Common myeloid progenitor, CD34-positive (primary cell): ENCODE measurements around the gene GALNT9.

Experiments
- CTCF ChIA-PET: fragments of 350-600 bp; sonication (Branson Sonifier 250); formaldehyde crosslinking; loops from one replicate; lab custom pipeline; 2021; ENCODE audit warnings: antibody characterized with exemption; lab: Charles Lee
- POLR2A ChIA-PET: fragments of 350-600 bp; sonication (Branson Sonifier 250); formaldehyde crosslinking; loops from one replicate; lab custom pipeline; 2021; ENCODE audit warnings: antibody characterized with exemption; lab: Charles Lee
- DNase-seq, 3 donors: peaks; one replicate each; pipeline versions ENCODE4 v3.0.0 to v3.0.0-alpha.2; 2013
- H3K27ac ChIP-seq, 2 experiments: 1 replicate in 1 of 2; 2 replicates in 1 of 2; pipeline ENCODE4 v1.7.0; 2013; ENCODE audit warnings: inconsistent platforms in 2 of 2, low read length in 2 of 2, mild to moderate bottlenecking in 2 of 2, low read depth in 1 of 2, moderate library complexity in 1 of 2; ENCODE audit not compliant: severe bottlenecking in 2 of 2, insufficient read depth in 1 of 2, poor library complexity in 1 of 2
- H3K27me3 ChIP-seq, 5 experiments: replicated peaks in 2 of 5; 1 replicate in 3 of 5; 2 replicates in 2 of 5; pipeline versions ENCODE4 v1.6.1 to v1.7.0; 2013; ENCODE audit warnings: low read length in 4 of 5, mild to moderate bottlenecking in 2 of 5, moderate library complexity in 2 of 5, inconsistent platforms in 1 of 5; ENCODE audit not compliant: insufficient read depth in 5 of 5, control insufficient read depth in 4 of 5
- H3K36me3 ChIP-seq, 4 experiments: 1 replicate in 2 of 4; 2 replicates in 2 of 4; pipeline versions ENCODE4 v1.6.1 to v1.7.0; 2013; ENCODE audit warnings: low read length in 3 of 4, control low read depth in 1 of 4, mild to moderate bottlenecking in 1 of 4; ENCODE audit not compliant: control insufficient read depth in 4 of 4, insufficient read depth in 4 of 4
- H3K4me1 ChIP-seq, 4 experiments: 1 replicate in 3 of 4; 2 replicates in 1 of 4; pipeline versions ENCODE4 v1.6.1 to v1.7.1; 2013; ENCODE audit warnings: low read length in 3 of 4, mild to moderate bottlenecking in 3 of 4, control low read depth in 1 of 4, inconsistent platforms in 1 of 4, moderate library complexity in 1 of 4; ENCODE audit not compliant: control insufficient read depth in 4 of 4, insufficient read depth in 4 of 4; ENCODE audit errors: control extremely low read depth in 1 of 4
- H3K4me3 ChIP-seq, 7 experiments: 1 replicate in 4 of 7; 2 replicates in 3 of 7; pipeline versions ENCODE4 v1.5.1 to v1.7.0; 2013; ENCODE audit warnings: mild to moderate bottlenecking in 7 of 7, low read length in 6 of 7, moderate library complexity in 6 of 7, inconsistent platforms in 2 of 7, low read depth in 2 of 7, control low read depth in 1 of 7; ENCODE audit not compliant: insufficient read depth in 4 of 7, control insufficient read depth in 1 of 7; ENCODE audit errors: extremely low read depth in 1 of 7
- H3K9me3 ChIP-seq, 5 experiments: 1 replicate in 4 of 5; 2 replicates in 1 of 5; pipeline versions ENCODE4 v1.6.1 to v1.7.1; 2013; ENCODE audit warnings: low read length in 4 of 5, mild to moderate bottlenecking in 2 of 5, inconsistent platforms in 1 of 5, low read depth in 1 of 5, moderate library complexity in 1 of 5; ENCODE audit not compliant: control insufficient read depth in 4 of 5, insufficient read depth in 2 of 5; ENCODE audit errors: control extremely low read depth in 1 of 5
- WGBS: methylation state at CpG from one replicate; pipeline ENCODE4 v1.1.5; 2013; ENCODE audit not compliant: insufficient coverage; 5-methylcytosine and 5-hydroxymethylcytosine counted together

The GALNT9 gene

GRCh38 chr12:132191715-132192553 lies 137.5 kb downstream of the GALNT9 start:
- no peak overlapping the region for H3K27ac ChIP-seq
- DNase-seq, result no peak

GRCh38 chr12:132190834-132191500 lies 138.4 kb downstream of the GALNT9 start:
- Histone ChIP-seq H3K27me3 (peaks cover 0 to 91% (median 15%) of the 10 kb centered on the region in 5 experiments), H3K4me1 (peaks cover 0 to 31% (median 29%) of the 10 kb centered on the region in 4 experiments), H3K4me3 (peak overlapping the region in 1 of 7 experiments; percentile 69), H3K27ac (no peak overlapping the region), H3K9me3 (peaks cover 0 to 22% (median 16%) of the 10 kb centered on the region in 5 experiments), H3K36me3 (no peaks in the 10 kb centered on the region)
- 91% methylated on average over 25 of the region's 30 CpGs for WGBS
- DNase-seq, result no peak
- POLR2A ChIA-PET, result no interaction called here
- CTCF ChIA-PET, result no interaction called here

More at GRCh38 chr12:132191715-132192553, 137.5 kb downstream of the GALNT9 start:
- peaks cover 0 to 22% (median 16%) of the 10 kb centered on the region in 5 experiments for H3K9me3 ChIP-seq
- ChIA-PET CTCF (no interaction called here), POLR2A (no interaction called here)
- H3K27me3 ChIP-seq, result peaks cover 0 to 81% (median 15%) of the 10 kb centered on the region in 5 experiments
- WGBS, result 75% methylated on average over 26 of the region's 31 CpGs
- no peak overlapping the region for H3K4me3 ChIP-seq
- peaks cover 0 to 21% (median 19%) of the 10 kb centered on the region in 4 experiments for H3K4me1 ChIP-seq
- H3K36me3 ChIP-seq, result no peaks in the 10 kb centered on the region

- POLR2A ChIA-PET, result no interaction called here
- H3K36me3 ChIP-seq, result no peaks in the 10 kb centered on the region
- peaks cover 0 to 37% (median 32%) of the 10 kb centered on the region in 4 experiments for H3K4me1 ChIP-seq
- H3K27me3 ChIP-seq, result peaks cover 0 to 96% (median 20%) of the 10 kb centered on the region in 5 experiments
- H3K27ac ChIP-seq, result no peak overlapping the region
- 52% methylated on average over 44 of the region's 59 CpGs for WGBS
- H3K4me3 ChIP-seq, result peak overlapping the region; percentile 19 to 75 (median 58)
- CTCF ChIA-PET, result interaction anchor here (1.2 kb wide), 1 partner anchor 11 kb away, joined by 3 read pairs; no protein-coding TSS in a partner anchor
- no peak for DNase-seq
- H3K9me3 ChIP-seq, result peaks cover 0 to 22% (median 16%) of the 10 kb centered on the region in 5 experiments
Measured at GRCh38 chr12:132190012-132190755, 139.2 kb downstream of the GALNT9 start.

- under 1% methylated on average over 56 of the region's 69 CpGs for WGBS
- CTCF ChIA-PET, result interaction anchor here (0.8 to 1.2 kb wide), 3 partner anchors 10 to 225 kb away, joined by 3 to 4 read pairs (median 3); no protein-coding TSS in a partner anchor
- peaks cover 0 to 20% (median 14%) of the 10 kb centered on the region in 5 experiments for H3K9me3 ChIP-seq
- peak; percentile 66 to 84 (median 79) for DNase-seq
- peaks cover 0 to 37% (median 32%) of the 10 kb centered on the region in 4 experiments for H3K4me1 ChIP-seq
- POLR2A ChIA-PET, result no interaction called here
- no peaks in the 10 kb centered on the region for H3K36me3 ChIP-seq
- H3K27ac ChIP-seq, result no peak overlapping the region
- H3K4me3 ChIP-seq, result peak overlapping the region; percentile 19 to 75 (median 58)
- peaks cover 0 to 98% (median 23%) of the 10 kb centered on the region in 5 experiments for H3K27me3 ChIP-seq
Measured at GRCh38 chr12:132189378-132190011, 139.9 kb downstream of the GALNT9 start.

GRCh38 chr12:132188916-132189325 lies 140.5 kb downstream of the GALNT9 start:
- peaks cover 0 to 98% (median 27%) of the 10 kb centered on the region in 5 experiments for H3K27me3 ChIP-seq
- no peak overlapping the region for H3K27ac ChIP-seq
- no peaks in the 10 kb centered on the region for H3K36me3 ChIP-seq
- peaks cover 0 to 37% (median 32%) of the 10 kb centered on the region in 4 experiments for H3K4me1 ChIP-seq
- ChIA-PET POLR2A (no interaction called here), CTCF (interaction anchor here (0.8 to 1.1 kb wide), 2 partner anchors 26 to 226 kb away, joined by 3 to 4 read pairs; no protein-coding TSS in a partner anchor)
- peaks cover 0 to 14% (median 10%) of the 10 kb centered on the region in 5 experiments for H3K9me3 ChIP-seq
- WGBS, result 35% methylated on average over 17 of the region's 20 CpGs
- H3K4me3 ChIP-seq, result peak overlapping the region in 5 of 7 experiments; percentile 40 to 75 (median 69)
- DNase-seq, result no peak

GRCh38 chr12:132188451-132188901 lies 140.9 kb downstream of the GALNT9 start:
- Histone ChIP-seq H3K4me3 (no peak overlapping the region), H3K9me3 (peaks cover 0 to 9% (median 6%) of the 10 kb centered on the region in 5 experiments), H3K27ac (no peak overlapping the region), H3K27me3 (peaks cover 0 to 97% (median 29%) of the 10 kb centered on the region in 5 experiments), H3K4me1 (peaks cover 0 to 37% (median 32%) of the 10 kb centered on the region in 4 experiments), H3K36me3 (no peaks in the 10 kb centered on the region)
- CTCF ChIA-PET, result interaction anchor here (1.1 kb wide), 1 partner anchor 226 kb away, joined by 4 read pairs; no protein-coding TSS in a partner anchor
- 94% methylated on average over 19 of the region's 21 CpGs for WGBS
- no peak for DNase-seq
- POLR2A ChIA-PET, result no interaction called here
